OCI-LY3 (cell line): Measurements from ENCODE around the gene ANTXR2.

Source experiments
- H2AFZ ChIP-seq: fragments of 200-600, 300-600 bp; shearing (Covaris generic); 2 replicates; pipeline ENCODE4 v1.6.0; 2014; ENCODE audit warnings: antibody characterized with exemption, low read depth, low read length
- H3K27ac ChIP-seq: fragments of 200-600, 300-600 bp; sonication (generic); 2 replicates; pipeline ENCODE4 v1.5.1; 2014; ENCODE audit warnings: mild to moderate bottlenecking, low read length, moderate library complexity, mixed read lengths
- H3K27me3 ChIP-seq: fragments of 200-600, 300-600 bp; sonication (generic); 2 replicates; pipeline ENCODE4 v1.6.1; 2014; ENCODE audit warnings: low read depth, low read length, mixed read lengths
- H3K36me3 ChIP-seq: fragments of 200-600, 300-600 bp; sonication (generic); replicated peaks from 2 replicates; pipeline ENCODE3; 2014; ENCODE audit warnings: low read depth, low read length, mixed read lengths
- H3K4me1 ChIP-seq: fragments of 300-600, 200-600 bp; sonication (generic); 2 replicates; pipeline ENCODE4 v1.6.1; 2014; ENCODE audit warnings: low read length, mixed read lengths
- H3K4me2 ChIP-seq: fragments of 200-600, 300-600 bp; sonication (generic); 2 replicates; pipeline ENCODE4 v1.6.1; 2014; ENCODE audit warnings: low read length, mixed read lengths
- H3K4me3 ChIP-seq: fragments of 300-600, 200-600 bp; sonication (generic); 2 replicates; pipeline ENCODE4 v1.5.1; 2014; ENCODE audit warnings: antibody characterized with exemption, mild to moderate bottlenecking, low read length, moderate library complexity
- H3K79me2 ChIP-seq: fragments of 300-600, 200-600 bp; shearing (Covaris generic); 2 replicates; pipeline ENCODE4 v1.6.1; 2014; ENCODE audit warnings: mild to moderate bottlenecking, low read length, mixed read lengths
- H3K9ac ChIP-seq: fragments of 300-600, 200-600 bp; shearing (Covaris generic); 2 replicates; pipeline ENCODE4 v1.6.0; 2014; ENCODE audit warnings: mild to moderate bottlenecking, low read length, moderate library complexity
- H3K9me3 ChIP-seq: fragments of 200-600, 300-600 bp; shearing (Covaris generic); 2 replicates; pipeline ENCODE4 v1.6.1; 2014; ENCODE audit warnings: low read length, mixed read lengths; ENCODE audit not compliant: insufficient read depth
- H4K20me1 ChIP-seq: fragments of 200-600, 300-600 bp; sonication (generic); 2 replicates; pipeline ENCODE4 v1.6.1; 2016; ENCODE audit warnings: low read length, mixed read lengths; ENCODE audit not compliant: insufficient read depth
- CTCF ChIP-seq: fragments of 200-600, 300-600 bp; sonication (generic); IDR thresholded peaks from 2 replicates; pipeline ENCODE4 v1.5.1; 2014; ENCODE audit warnings: antibody characterized with exemption, low read length, low read depth
- EZH2phosphoT487 ChIP-seq: fragments of 200-600 bp; shearing (Covaris generic); IDR thresholded peaks from 2 replicates; pipeline ENCODE4 v1.6.1; 2018; ENCODE audit warnings: antibody characterized with exemption, mixed run types, low read depth

The ANTXR2 gene

GRCh38 chr4:80092088-80092487, 19.1 kb upstream of the ANTXR2 start:
- no peaks in the 10 kb centered on the region for H3K9me3 ChIP-seq
- H3K79me2 ChIP-seq, result no peaks in the 10 kb centered on the region
- TF ChIP-seq EZH2phosphoT487 (no peak), CTCF (no peak)
- H2AFZ ChIP-seq, result no peak overlapping the region; the same call in 1 of the 2 replicates
- H3K27ac ChIP-seq, result no peak overlapping the region
- no peaks in the 10 kb centered on the region for H3K4me1 ChIP-seq
- H3K27me3 ChIP-seq, result no peaks in the 10 kb centered on the region
- no peaks in the 10 kb centered on the region for H3K36me3 ChIP-seq
- no peaks in the 10 kb centered on the region for H4K20me1 ChIP-seq
- no peak overlapping the region for H3K4me2 ChIP-seq
- H3K4me3 ChIP-seq, result no peak overlapping the region
- H3K9ac ChIP-seq, result no peak overlapping the region

- no peaks in the 10 kb centered on the region for H4K20me1 ChIP-seq
- H2AFZ ChIP-seq, result no peak overlapping the region
- H3K27ac ChIP-seq, result no peak overlapping the region
- H3K4me1 ChIP-seq, result no peaks in the 10 kb centered on the region
- H3K79me2 ChIP-seq, result no peaks in the 10 kb centered on the region
- H3K4me2 ChIP-seq, result no peak overlapping the region
- H3K9ac ChIP-seq, result no peak overlapping the region
- H3K9me3 ChIP-seq, result no peaks in the 10 kb centered on the region
- no peak overlapping the region for H3K4me3 ChIP-seq
- TF ChIP-seq EZH2phosphoT487, result no peak
- TF ChIP-seq CTCF, result no peak
- no peaks in the 10 kb centered on the region for H3K36me3 ChIP-seq
- no peaks in the 10 kb centered on the region for H3K27me3 ChIP-seq
These were observed 18.7 kb upstream of the ANTXR2 start for GRCh38 chr4:80091688-80092087.

- H3K36me3 ChIP-seq, result no peaks in the 10 kb centered on the region
- no peak overlapping the region for H3K9ac ChIP-seq
- no peaks in the 10 kb centered on the region for H3K4me1 ChIP-seq
- no peaks in the 10 kb centered on the region for H3K27me3 ChIP-seq
- H4K20me1 ChIP-seq, result no peaks in the 10 kb centered on the region
- no peak overlapping the region for H3K4me2 ChIP-seq
- no peaks in the 10 kb centered on the region for H3K9me3 ChIP-seq
- no peak overlapping the region for H3K4me3 ChIP-seq
- no peak overlapping the region for H3K27ac ChIP-seq
- no peak overlapping the region for H2AFZ ChIP-seq
- no peaks in the 10 kb centered on the region for H3K79me2 ChIP-seq
- TF ChIP-seq EZH2phosphoT487 (no peak), CTCF (no peak)
These were observed 18.2 kb upstream of the ANTXR2 start for GRCh38 chr4:80091184-80091583.

- H2AFZ ChIP-seq, result no peak overlapping the region
- no peaks in the 10 kb centered on the region for H3K4me1 ChIP-seq
- H3K79me2 ChIP-seq, result no peaks in the 10 kb centered on the region
These were observed 17.1 kb upstream of the ANTXR2 start for GRCh38 chr4:80090090-80090489.

More at GRCh38 chr4:80090090-80090489, 17.1 kb upstream of the ANTXR2 start:
- Histone ChIP-seq H3K27ac (no peak overlapping the region), H3K4me3 (no peak overlapping the region), H4K20me1 (no peaks in the 10 kb centered on the region), H3K4me2 (no peak overlapping the region), H3K9me3 (no peaks in the 10 kb centered on the region), H3K9ac (no peak overlapping the region), H3K36me3 (no peaks in the 10 kb centered on the region), H3K27me3 (no peaks in the 10 kb centered on the region)
- TF ChIP-seq EZH2phosphoT487, result no peak
- no peak for TF ChIP-seq CTCF
